GM15510 (cell line): ENCODE results near the gene ORC5.

Experiments used
- POLR2A ChIP-seq: IDR thresholded peaks from 3 replicates; pipeline ENCODE4 v1.6.1; 2011; ENCODE audit warnings: borderline replicate concordance; ENCODE audit not compliant: insufficient read length; ENCODE audit errors: extremely low read depth

Gene ORC5

GRCh38 chr7:104111271-104111670, 96.5 kb downstream of the ORC5 start:
- no peak for TF ChIP-seq POLR2A

- TF ChIP-seq POLR2A, result no peak
These were observed 101.5 kb downstream of the ORC5 start for GRCh38 chr7:104106108-104106905.

GRCh38 chr7:104098890-104099289, 108.9 kb downstream of the ORC5 start:
- no peak for TF ChIP-seq POLR2A

- TF ChIP-seq POLR2A, result no peak
These were observed 111.1 kb downstream of the ORC5 start for GRCh38 chr7:104096683-104097082.

GRCh38 chr7:104093127-104093526, 114.7 kb downstream of the ORC5 start:
- no peak for TF ChIP-seq POLR2A

GRCh38 chr7:104091242-104091641, 116.6 kb downstream of the ORC5 start:
- TF ChIP-seq POLR2A, result no peak

GRCh38 chr7:104089612-104090011, 118.2 kb downstream of the ORC5 start:
- TF ChIP-seq POLR2A, result no peak

- TF ChIP-seq POLR2A, result no peak
These were observed 118.8 kb downstream of the ORC5 start for GRCh38 chr7:104089061-104089460.
